Activated T-helper 1 cell treated with anti-CD3 and anti-CD28 coated beads, Interleukin-2, amount 50 U/mL, for 16 hours (primary cell): ENCODE data around the gene AGFG2.
"Not testable (repeated sequence)": the region's sequence is repeated elsewhere in the genome, so short reads cannot be mapped to it uniquely, and the experiment has no call there.

Experiments used
- DNase-seq, 2 donors: peaks; one replicate each; pipeline ENCODE4 v3.0.0-alpha.2; 2020; ENCODE audit warnings: low read depth in 1 of 2, low spot score in 1 of 2

AGFG2 gene

DNA sequence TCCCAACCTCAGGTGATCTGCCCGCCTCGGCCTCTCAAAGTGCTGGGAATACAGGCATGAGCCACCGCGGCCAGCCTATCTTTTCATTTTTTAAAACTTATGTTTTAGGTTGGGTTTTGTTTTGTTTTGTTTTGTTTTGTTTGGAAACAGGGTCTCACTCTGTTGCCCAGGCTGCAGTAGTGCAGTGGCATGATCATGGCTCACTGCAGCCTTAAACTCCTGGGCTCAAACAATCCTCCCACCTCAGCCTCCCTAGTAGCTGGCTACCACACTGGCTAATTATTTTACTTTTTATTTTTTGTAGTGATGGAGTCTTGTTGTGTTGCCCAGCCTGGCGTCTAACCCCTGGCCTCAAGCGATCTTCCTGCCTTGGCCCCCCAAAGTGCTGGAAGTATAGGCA, 19.4 kb upstream of the AGFG2 start:
- no peak for DNase-seq

DNA sequence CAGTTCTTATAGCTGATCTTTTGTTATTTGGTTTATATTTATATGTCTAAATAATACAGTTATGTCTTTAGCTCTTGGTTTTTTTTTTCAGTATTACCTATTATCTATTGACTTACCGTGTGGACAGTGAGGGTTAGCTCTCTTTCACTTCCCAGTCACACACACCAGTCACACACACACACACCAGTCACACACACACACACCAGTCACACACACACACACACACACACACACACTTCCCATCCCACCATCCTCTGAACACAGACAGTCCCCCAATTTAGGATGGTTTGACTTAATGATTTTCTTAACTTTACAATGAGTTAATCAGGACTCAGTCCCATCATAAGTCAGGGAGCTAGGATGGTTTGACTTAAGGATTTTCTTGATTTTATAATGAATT, 18.9 kb upstream of the AGFG2 start:
- no peak for DNase-seq

DNA sequence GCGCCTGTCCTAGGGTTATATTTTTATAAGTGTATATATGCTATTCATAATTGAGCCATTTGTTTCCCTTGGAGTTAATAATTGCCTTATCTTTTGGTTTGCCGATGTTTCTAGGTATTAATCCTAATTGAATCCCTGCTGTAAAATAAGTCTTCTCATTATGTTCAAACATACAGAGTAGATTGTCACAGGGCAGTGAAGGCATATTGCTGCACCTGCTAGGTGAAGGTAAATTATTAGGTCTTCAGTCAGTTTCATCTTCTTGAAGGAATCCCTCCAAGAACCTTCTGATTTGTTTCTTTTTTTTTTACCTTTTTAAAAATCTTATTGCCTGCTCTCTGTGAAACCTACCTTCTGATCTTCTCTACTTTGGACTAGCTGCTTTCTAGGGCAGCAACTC, 17.9 kb upstream of the AGFG2 start:
- DNase-seq: no peak

DNA sequence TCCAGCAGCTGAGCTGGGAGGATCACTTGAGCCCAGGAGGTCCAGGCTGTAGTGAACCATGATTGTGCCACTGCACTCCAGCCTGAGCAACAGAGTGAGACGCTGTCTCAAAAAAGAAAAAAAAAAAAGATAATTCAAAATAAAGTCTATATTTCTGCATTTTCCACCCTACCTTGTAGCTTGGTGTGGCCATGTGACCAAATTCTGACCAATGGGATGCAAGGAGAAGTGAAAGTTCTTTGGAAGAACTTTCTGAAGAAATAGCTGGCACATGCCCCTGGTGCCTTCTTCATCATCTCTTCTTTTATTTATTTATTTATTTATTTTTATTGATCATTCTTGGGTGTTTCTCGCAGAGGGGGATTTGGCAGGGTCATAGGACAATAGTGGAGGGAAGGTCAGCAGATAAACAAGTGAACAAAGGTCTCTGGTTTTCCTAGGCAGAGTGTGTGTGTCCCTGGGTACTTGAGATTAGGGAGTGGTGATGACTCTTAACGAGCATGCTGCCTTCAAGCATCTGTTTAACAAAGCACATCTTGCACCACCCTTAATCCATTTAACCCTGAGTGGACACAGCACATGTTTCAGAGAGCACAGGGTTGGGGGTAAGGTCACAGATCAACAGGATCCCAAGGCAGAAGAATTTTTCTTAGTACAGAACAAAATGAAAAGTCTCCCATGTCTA, 17.0 kb upstream of the AGFG2 start:
- DNase-seq: not testable (repeated sequence)

- not testable (repeated sequence) for DNase-seq
These were observed 15.8 kb upstream of the AGFG2 start for GRCh38 chr7:100523192-100523591.

DNA sequence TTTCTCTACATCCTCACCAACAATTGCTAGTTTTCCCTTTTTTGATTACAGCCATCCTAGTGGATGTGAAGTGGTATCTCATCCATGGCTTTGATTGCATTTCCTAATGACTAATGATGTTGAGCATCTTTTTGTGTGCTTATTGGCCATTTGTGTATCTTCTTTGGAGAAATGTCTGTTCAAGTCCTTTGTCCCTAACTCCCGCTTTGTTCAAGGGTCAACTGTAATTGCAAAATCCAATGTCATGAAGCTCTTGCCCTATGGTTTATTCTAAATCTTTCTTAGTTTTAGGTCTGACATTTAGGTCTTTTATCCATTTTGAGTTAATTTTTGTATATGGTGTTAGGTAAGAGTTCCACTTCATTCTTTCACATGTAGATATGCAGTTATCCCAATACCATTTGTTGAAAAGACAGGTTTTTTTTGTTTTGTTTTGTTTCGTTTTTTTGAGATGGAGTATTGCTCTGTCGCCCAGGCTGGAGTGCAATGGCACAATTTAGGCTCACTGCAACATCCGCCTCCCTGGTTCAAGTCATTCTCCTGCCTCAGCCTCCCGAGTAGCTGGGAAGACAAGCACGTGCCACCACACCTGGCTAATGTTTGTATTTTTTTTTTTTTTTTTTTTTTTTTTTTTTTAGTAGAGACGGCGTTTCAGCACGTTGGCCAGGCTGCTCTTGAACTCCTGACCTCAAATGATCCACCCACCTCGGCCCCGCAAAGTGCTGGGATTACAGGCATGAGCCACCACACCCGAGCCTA, 10.7 kb upstream of the AGFG2 start:
- DNase-seq: not testable (repeated sequence)

DNA sequence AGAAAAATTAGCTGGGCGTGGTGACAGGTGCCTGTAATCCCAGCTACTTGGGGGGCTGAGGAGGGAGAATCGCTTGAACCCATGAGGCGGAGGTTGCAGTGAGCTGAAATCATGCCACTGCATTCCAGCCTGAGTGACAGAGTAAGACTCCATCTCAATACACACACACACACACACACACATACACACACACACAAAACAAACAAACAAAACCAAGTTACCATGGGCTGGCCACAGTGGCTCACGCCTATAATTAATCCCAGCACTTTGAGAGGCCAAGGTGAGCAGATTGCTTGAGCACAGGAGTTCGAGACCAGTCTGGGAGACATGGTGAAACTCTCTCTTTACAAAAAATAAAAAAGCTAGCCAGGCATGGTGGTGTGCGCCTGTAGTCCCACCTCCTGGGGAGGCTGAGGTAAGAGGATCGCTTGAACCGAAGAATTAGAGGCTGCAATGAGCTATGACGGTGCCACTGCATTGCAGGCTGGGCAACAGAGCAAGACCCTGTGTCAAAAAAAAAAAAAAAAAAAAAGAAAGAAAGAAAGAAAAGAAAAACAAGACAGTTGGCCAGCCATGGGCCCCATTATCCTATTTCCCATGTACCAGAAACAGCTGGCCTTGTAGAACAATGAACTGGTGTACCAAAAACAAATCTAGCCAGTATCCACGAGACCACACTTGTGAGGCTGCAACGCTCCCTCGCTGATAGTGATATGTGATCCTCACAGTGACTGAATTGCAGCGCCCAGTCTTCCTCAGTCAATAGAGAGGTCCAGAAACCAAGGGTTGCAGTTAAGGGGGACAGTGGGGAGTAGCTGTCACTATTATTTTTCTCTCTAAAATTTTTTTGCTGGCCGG, 6.6 kb upstream of the AGFG2 start:
- DNase-seq: no peak

GRCh38 chr7:100535982-100536381, 3.0 kb upstream of the AGFG2 start:
- not testable (repeated sequence) for DNase-seq

DNA sequence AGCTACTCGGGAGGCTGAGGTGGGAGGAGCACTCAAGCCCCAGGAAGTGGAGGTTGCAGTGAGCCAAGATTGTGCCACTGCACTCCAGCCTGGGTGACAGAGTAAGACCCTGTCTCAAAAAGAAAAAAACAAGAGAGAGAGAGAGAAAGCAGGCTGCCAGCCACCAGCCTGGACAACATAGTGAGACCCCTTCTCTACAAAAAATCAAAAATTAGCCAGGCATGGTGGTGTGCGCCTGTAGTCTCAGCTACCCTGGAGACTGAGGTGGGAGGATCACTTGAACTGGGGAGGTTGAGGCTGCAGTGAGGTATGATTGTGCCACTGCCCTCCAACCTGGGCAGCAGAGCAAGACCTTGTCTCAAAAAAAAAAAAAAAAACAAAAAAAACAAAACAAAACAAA, 2.3 kb upstream of the AGFG2 start:
- not testable (repeated sequence) for DNase-seq

GRCh38 chr7:100538348-100538653, 702 bp upstream of the AGFG2 start:
- DNase-seq: no peak

DNA sequence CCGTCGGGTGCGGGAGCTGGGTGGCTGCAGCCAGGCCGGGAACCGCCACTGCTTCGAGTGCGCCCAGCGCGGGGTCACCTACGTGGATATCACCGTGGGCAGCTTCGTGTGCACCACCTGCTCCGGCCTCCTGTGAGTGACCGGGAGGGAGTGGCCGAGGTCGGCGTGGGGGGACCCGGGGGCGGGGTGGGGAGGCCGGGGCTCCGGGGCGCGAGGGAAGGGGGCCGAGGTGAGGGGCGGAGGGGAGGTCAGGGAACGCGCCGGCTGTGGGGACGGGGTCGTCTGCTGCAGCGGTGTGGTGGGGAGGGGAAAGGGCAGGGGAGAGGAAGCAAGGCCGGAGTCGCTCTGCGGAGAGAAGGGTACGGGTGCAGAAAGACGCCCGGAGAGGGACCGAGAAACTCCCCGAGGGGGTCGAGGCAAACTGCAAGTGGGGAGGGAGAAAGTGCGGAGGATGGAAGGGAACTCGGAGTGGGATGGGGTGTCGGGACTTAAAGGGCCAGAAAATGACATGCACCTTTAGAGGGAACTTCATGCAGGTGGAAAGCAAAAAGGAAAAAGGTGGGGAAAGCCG, 518 bp downstream of the AGFG2 start:
- DNase-seq: no peak

DNA sequence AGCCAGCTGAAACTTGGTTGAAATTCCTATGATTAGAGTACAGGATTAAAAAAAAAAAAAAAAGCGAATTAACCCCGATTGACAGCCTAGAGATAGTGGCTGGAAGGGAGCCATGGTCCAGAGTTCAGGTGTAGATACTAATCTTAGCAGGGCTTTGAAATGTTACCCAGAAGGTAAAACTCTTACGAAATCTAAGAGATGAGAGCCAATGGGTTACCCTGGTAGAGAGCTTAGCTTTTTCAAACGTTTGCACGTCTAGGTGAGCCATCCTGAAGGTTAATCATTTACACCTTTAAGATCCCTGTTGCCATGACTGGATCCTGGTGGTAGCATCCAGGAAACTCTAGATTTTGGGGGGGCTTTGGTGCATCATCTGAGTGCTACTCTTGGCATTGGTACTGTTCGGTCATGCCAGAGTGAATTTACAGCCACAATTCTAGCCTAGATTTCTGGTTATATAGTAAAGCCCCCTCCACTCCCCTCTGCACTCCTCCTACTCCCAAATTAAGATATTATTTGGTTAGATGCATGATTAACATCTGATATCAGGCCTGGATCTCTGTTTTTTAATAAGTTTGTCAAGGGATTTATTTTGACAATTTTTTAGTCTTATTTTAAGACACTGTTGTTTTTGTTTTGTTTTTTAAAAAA, 1.2 kb downstream of the AGFG2 start:
- DNase-seq: no peak

- DNase-seq: not testable (repeated sequence)
These were observed 2.3 kb downstream of the AGFG2 start for GRCh38 chr7:100541309-100541708.

DNA sequence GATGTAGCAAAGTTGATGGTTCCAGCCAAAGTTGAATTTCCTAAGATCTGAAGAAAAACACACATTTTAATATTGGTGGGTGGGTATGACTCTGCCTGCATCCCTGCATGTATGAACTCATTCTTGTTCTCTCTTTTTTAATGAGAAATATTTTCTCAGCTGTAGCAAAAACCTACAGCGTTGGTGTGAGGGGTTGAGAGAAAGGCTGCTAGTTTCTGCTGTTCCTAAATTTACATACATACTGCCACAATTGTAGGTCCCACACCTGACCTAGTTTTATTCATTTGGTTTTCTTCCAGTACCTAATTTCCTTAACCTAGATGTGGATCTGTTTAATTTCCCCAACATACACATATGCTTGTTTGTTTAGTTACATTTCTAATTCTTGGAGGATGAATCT, 4.6 kb downstream of the AGFG2 start:
- DNase-seq: no peak

- DNase-seq: no peak
These were observed 5.4 kb downstream of the AGFG2 start for GRCh38 chr7:100544386-100544785.

DNA sequence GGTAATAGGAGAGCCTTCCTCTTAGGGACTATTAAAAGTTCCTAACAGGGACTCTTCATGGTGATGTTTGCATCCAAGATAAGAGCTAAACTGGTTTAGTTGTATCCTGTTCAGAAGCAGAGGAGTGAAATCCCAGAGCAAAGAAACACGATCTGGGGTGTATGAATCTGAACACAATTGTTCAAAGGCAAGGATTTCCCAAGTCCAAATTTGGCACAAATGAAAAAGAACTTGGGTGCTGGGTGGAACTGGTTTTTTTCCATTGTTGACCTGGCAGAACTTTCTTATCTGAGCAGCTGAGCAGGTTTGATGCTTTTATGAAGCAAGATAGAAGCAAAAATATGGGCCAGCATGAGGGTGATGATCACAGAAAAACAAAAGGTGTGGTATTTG, 6.0 kb downstream of the AGFG2 start:
- DNase-seq: no peak

- DNase-seq: no peak
These were observed 6.5 kb downstream of the AGFG2 start for GRCh38 chr7:100545360-100546128.

- no peak for DNase-seq
These were observed 7.3 kb downstream of the AGFG2 start for GRCh38 chr7:100546129-100546925.

DNA sequence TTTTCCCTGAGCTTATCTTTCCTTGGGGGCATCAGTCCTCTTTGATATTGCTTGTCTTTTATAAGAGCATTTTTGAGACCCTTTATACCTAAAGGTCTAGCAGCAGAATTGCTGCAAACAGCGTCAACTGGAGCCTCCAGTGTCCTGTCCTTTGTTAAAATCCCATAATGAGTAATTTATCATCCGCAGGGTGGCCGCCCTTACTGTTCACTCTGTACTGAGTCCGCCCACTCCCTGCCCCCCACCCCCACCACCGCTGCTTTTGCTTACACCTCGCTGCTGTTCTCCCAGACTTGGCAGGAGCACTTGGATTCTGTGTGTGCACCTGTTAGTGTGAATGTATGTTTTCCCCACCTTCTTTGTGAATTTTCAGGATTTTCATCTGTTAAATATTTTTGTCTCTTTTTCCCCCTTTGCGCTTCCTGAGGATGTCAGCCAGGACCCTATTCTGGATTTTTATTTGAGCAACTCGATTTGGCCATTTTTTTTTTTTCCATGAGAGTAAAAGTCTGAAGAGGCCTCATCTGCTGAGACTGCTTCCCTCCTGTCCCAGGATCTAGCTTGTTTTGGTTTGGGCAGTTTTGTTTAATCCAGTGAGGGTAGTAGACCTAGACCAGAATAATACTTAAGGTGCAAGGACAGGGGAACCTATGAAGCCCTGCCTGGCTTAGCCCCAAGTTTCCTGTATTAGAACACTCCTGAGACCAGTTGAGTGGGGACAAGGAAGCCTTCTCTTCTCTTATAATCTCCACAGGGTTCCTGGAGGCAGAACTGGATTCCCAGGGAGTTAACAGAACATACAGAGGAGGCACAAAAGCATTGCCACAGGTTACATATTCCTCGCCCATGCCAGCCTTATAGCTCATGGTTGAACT, 8.2 kb downstream of the AGFG2 start:
- no peak for DNase-seq
